ENCODE measurements around the gene TRABD2B.

TRABD2B gene

GRCh38 chr1:47767741-47768100 is 229.5 kb downstream of the TRABD2B start:
- DNase-seq, result peak in 2 of 10 donors; percentile 54 to 65
- intact Hi-C loops (cut with DNase I), result no loop called here

GRCh38 chr1:47766832-47767740 is 230.1 kb downstream of the TRABD2B start:
- DNase-seq, result peak in 2 of 10 donors; percentile 31 to 36
- intact Hi-C loops (cut with DNase I), result no loop called here

- DNase-seq, result peak in 1 of 10 donors; percentile 78
- intact Hi-C loops (cut with DNase I), result no loop called here
These were observed 231.3 kb downstream of the TRABD2B start for GRCh38 chr1:47765742-47766485.

GRCh38 chr1:47765236-47765635 is 231.9 kb downstream of the TRABD2B start:
- DNase-seq, result peak in 1 of 10 donors; percentile 16
- intact Hi-C loops (cut with DNase I), result no loop called here

GRCh38 chr1:47764461-47765046 is 232.6 kb downstream of the TRABD2B start:
- DNase-seq, result peak in 2 of 10 donors; percentile 19 to 70
- intact Hi-C loops (cut with DNase I), result no loop called here

GRCh38 chr1:47763591-47764171 is 233.5 kb downstream of the TRABD2B start:
- intact Hi-C loops (cut with DNase I), result no loop called here
- DNase-seq, result peak in 2 of 10 donors; percentile 25 to 55

- peak in 1 of 10 donors; percentile 23 for DNase-seq
- intact Hi-C loops (cut with DNase I), result no loop called here
These were observed 235.2 kb downstream of the TRABD2B start for GRCh38 chr1:47761974-47762373.

- DNase-seq, result peak in 3 of 10 donors; percentile 4 to 68 (median 55)
- intact Hi-C loops (cut with DNase I), result no loop called here
These were observed 235.8 kb downstream of the TRABD2B start for GRCh38 chr1:47761201-47761930.

GRCh38 chr1:47759936-47760629 is 237.1 kb downstream of the TRABD2B start:
- DNase-seq, result peak in 2 of 10 donors; percentile 45 to 70
- intact Hi-C loops (cut with DNase I), result no loop called here

- DNase-seq, result peak in 2 of 10 donors; percentile 25 to 87
These were observed 237.8 kb downstream of the TRABD2B start for GRCh38 chr1:47759251-47759935.

GRCh38 chr1:47758341-47759250 is 238.6 kb downstream of the TRABD2B start:
- intact Hi-C loops (cut with DNase I), result no loop called here
- DNase-seq, result peak in 2 of 10 donors; percentile 46 to 74

More at GRCh38 chr1:47759251-47759935, 237.8 kb downstream of the TRABD2B start:
- intact Hi-C loops (cut with DNase I), result no loop called here

- DNase-seq, result peak in 1 of 10 donors; percentile 70
- intact Hi-C loops (cut with DNase I), result no loop called here
These were observed 239.8 kb downstream of the TRABD2B start for GRCh38 chr1:47757226-47757975.

- intact Hi-C loops (cut with DNase I), result no loop called here
- peak in 1 of 10 donors; percentile 59 for DNase-seq
These were observed 240.8 kb downstream of the TRABD2B start for GRCh38 chr1:47756411-47756810.

GRCh38 chr1:47756006-47756405 is 241.2 kb downstream of the TRABD2B start:
- no peak for DNase-seq
- intact Hi-C loops (cut with DNase I), result no loop called here

GRCh38 chr1:47755101-47755990 is 241.8 kb downstream of the TRABD2B start:
- intact Hi-C loops (cut with DNase I), result no loop called here
- DNase-seq, result peak in 1 of 10 donors; percentile 53

GRCh38 chr1:47754221-47754620 is 243.0 kb downstream of the TRABD2B start:
- DNase-seq, result no peak
- intact Hi-C loops (cut with DNase I), result no loop called here

Data from posterior cingulate gyrus (tissue), 11 donors.